A673 (cell line): Measurements from ENCODE around the gene FRY. TPM values are rescaled to one million over a fixed set of nuclear protein-coding genes. Genes with fewer than 3 reads are reported as not detected.

Experiments
- BruUV-seq: library from RNA; stranded (reverse); fragments of 400-500 nt; replicated peaks from 2 replicates; lab custom pipeline; 2021; lab: Mats Ljungman, UMichigan
- CTCF ChIA-PET: fragments of 300-600 bp; sonication (Branson Sonifier 250); formaldehyde crosslinking; loops from one replicate; lab custom pipeline; 2022; ENCODE audit warnings: antibody characterized with exemption; lab: Charles Lee
- POLR2A ChIA-PET: fragments of 300-600 bp; sonication (Branson Sonifier 250); formaldehyde crosslinking; loops from one replicate; lab custom pipeline; 2022; ENCODE audit warnings: antibody characterized with exemption; ENCODE audit not compliant: low non-redundant PET; lab: Charles Lee
- DNase-seq: peaks from one replicate; pipeline ENCODE4 v3.0.0-alpha.2; 2015; ENCODE audit warnings: low spot score
- H3K27ac ChIP-seq: fragments of 200-600 bp; sonication (generic); 2 replicates; pipeline ENCODE4 v1.5.1; 2016; ENCODE audit warnings: mixed run types, low read depth, mild to moderate bottlenecking, mixed read lengths, antibody characterized with exemption, low read length; ENCODE audit not compliant: poor library complexity, severe bottlenecking
- H3K27me3 ChIP-seq: fragments of 200-600 bp; sonication (generic); replicated peaks from 2 replicates; pipeline ENCODE4 v1.6.1; 2017; ENCODE audit warnings: mixed run types, low read depth, mild to moderate bottlenecking, mixed read lengths, antibody characterized with exemption, low read length; ENCODE audit not compliant: insufficient read depth, poor library complexity
- H3K36me3 ChIP-seq: fragments of 200-600 bp; sonication (generic); 2 replicates; pipeline ENCODE4 v1.6.1; 2016; ENCODE audit warnings: mixed run types, mild to moderate bottlenecking, mixed read lengths, antibody characterized with exemption, low read length; ENCODE audit not compliant: insufficient read depth, poor library complexity, severe bottlenecking
- H3K4me1 ChIP-seq: fragments of 200-600 bp; sonication (generic); 2 replicates; pipeline ENCODE4 v1.6.1; 2017; ENCODE audit warnings: mixed run types, mild to moderate bottlenecking, mixed read lengths, antibody characterized with exemption, low read length; ENCODE audit not compliant: insufficient read depth, poor library complexity, severe bottlenecking
- H3K4me3 ChIP-seq: fragments of 200-600 bp; sonication (generic); 2 replicates; pipeline ENCODE4 v1.5.1; 2016; ENCODE audit warnings: low read depth, mixed run types, mild to moderate bottlenecking, mixed read lengths, low read length; ENCODE audit not compliant: poor library complexity, severe bottlenecking
- H3K9me3 ChIP-seq: fragments of 200-600 bp; sonication (generic); 2 replicates; pipeline ENCODE4 v1.6.1; 2016; ENCODE audit warnings: mixed run types, low read depth, mild to moderate bottlenecking, mixed read lengths, antibody characterized with exemption, low read length; ENCODE audit not compliant: poor library complexity, severe bottlenecking
- CTCF ChIP-seq: fragments of 300-800, 200-600 bp; sonication (generic); conservative IDR thresholded peaks from 2 replicates; pipeline ENCODE4 v1.5.1; 2017; ENCODE audit warnings: low read depth, mild to moderate bottlenecking, antibody characterized with exemption, low read length, moderate library complexity, mixed read lengths
- EZH2 ChIP-seq: fragments of 200-600 bp; sonication (generic); IDR thresholded peaks from 2 replicates; pipeline ENCODE4 v1.6.1; 2017; ENCODE audit warnings: borderline replicate concordance, low read depth, mild to moderate bottlenecking, mixed read lengths, antibody characterized with exemption, low read length; ENCODE audit not compliant: poor library complexity, severe bottlenecking
- intact Hi-C: fragments of 100-400 bp; cut with micrococcal nuclease; formaldehyde crosslinking; loops from one replicate; pipeline ENCODE4 v1.10.0; 2022; ENCODE audit not compliant: unreplicated experiment
- total RNA-seq: library from RNA; stranded (reverse); gene quantifications from 2 replicates; pipeline ENCODE4 v1.2.3, GENCODE V29; 2021

Gene FRY
- total RNA-seq, 1 experiment from 2014 or later: 0.58 TPM

- no peaks in the 10 kb centered on the region for H3K4me1 ChIP-seq
- intact Hi-C loops: loop anchor here (5.0 kb wide), 1 partner anchor 38 kb away; no protein-coding TSS in a partner anchor
- BruUV-seq: no TSS peak
- no peaks in the 10 kb centered on the region for H3K9me3 ChIP-seq
- DNase-seq: no peak
- ChIA-PET CTCF (no interaction called here), POLR2A (no interaction called here)
- H3K27me3 ChIP-seq: peaks cover 60% of the 10 kb centered on the region
- H3K36me3 ChIP-seq: no peaks in the 10 kb centered on the region
- H3K4me3 ChIP-seq: no peak overlapping the region
- H3K27ac ChIP-seq: no peak overlapping the region
- TF ChIP-seq CTCF: no peak
- TF ChIP-seq EZH2: no peak
Observed at GRCh38 chr13:32300406-32300805, 268.8 kb downstream of the FRY start.

GRCh38 chr13:32300920-32301319 lies 269.3 kb downstream of the FRY start:
- H3K36me3 ChIP-seq: no peaks in the 10 kb centered on the region
- intact Hi-C loops: loop anchor here (5.0 kb wide), 1 partner anchor 39 kb away; no protein-coding TSS in a partner anchor
- no peaks in the 10 kb centered on the region for H3K9me3 ChIP-seq
- CTCF ChIA-PET: no interaction called here
- H3K4me3 ChIP-seq: no peak overlapping the region
- peaks cover 57% of the 10 kb centered on the region for H3K27me3 ChIP-seq
- no TSS peak for BruUV-seq
- TF ChIP-seq EZH2 (no peak), CTCF (no peak)
- no peak overlapping the region for H3K27ac ChIP-seq
- DNase-seq: no peak
- no peaks in the 10 kb centered on the region for H3K4me1 ChIP-seq
- POLR2A ChIA-PET: no interaction called here

- Histone ChIP-seq H3K36me3 (no peaks in the 10 kb centered on the region), H3K9me3 (no peaks in the 10 kb centered on the region), H3K4me1 (no peaks in the 10 kb centered on the region), H3K27ac (no peak overlapping the region), H3K27me3 (peaks cover 42% of the 10 kb centered on the region), H3K4me3 (no peak overlapping the region)
- TF ChIP-seq EZH2 (no peak), CTCF (no peak)
- no TSS peak for BruUV-seq
- POLR2A ChIA-PET: no interaction called here
- CTCF ChIA-PET: no interaction called here
- intact Hi-C loops: loop anchor here (5.0 kb wide), 1 partner anchor 40 kb away; no protein-coding TSS in a partner anchor
- no peak for DNase-seq
Observed at GRCh38 chr13:32302461-32302860, 270.9 kb downstream of the FRY start.
